ENCODE data around the gene MLPH. TPM values are rescaled to one million over a fixed set of nuclear protein-coding genes. Genes with fewer than 3 reads are reported as not detected.

The MLPH gene
- total and polyA plus RNA-seq, 9 of the 15 experiments (the other 6 are each of a cell fraction or from before 2014, with no cell fraction given): 0.22 TPM; not detected in 8

- TF ChIP-seq JUND (IDR thresholded peaks at IDR 0.05; ENCODE audit: borderline replicate concordance, low read depth, low read length) (peak; percentile 74), JUND (tag; IDR thresholded peaks at IDR 0.05; ENCODE audit: borderline replicate concordance, low read depth, low read length) (no peak; the same call in 2 of the 3 replicates), TCF7 (IDR thresholded peaks at IDR 0.05; ENCODE audit: borderline replicate concordance) (no peak), ZKSCAN8 (CRISPR knock-in tag; IDR thresholded peaks at IDR 0.05) (0 out of 2 replicates have a peak, but pooled peaks have one; percentile 23), STAT5A (IDR thresholded peaks at IDR 0.05; ENCODE audit: borderline replicate concordance, low read length) (no peak), ZNF23 (CRISPR knock-in tag; IDR thresholded peaks at IDR 0.05) (no peak), NR2C2 (CRISPR knock-in tag; IDR thresholded peaks at IDR 0.05) (no peak), NR2C2 (tag; IDR thresholded peaks at IDR 0.05) (peak; percentile 18; the same call in 1 of the 2 replicates), NR1H2 (CRISPR knock-in tag; IDR thresholded peaks at IDR 0.05) (no peak), ZNF24 (IDR thresholded peaks at IDR 0.05) (no peak), POU5F1 (IDR thresholded peaks at IDR 0.05; ENCODE audit: borderline replicate concordance, low read depth, low read length, partially characterized antibody) (no peak), ZNF764 (CRISPR knock-in tag; IDR thresholded peaks at IDR 0.05; ENCODE audit: low read depth) (no peak), USF2 (CRISPR knock-in tag; IDR thresholded peaks at IDR 0.05) (no peak), E4F1 (CRISPR knock-in tag; IDR thresholded peaks at IDR 0.05; ENCODE audit: borderline replicate concordance) (no peak), GABPA (tag; conservative IDR thresholded peaks at IDR 0.05; ENCODE audit: low read depth) (0 out of 2 replicates have a peak, but pooled peaks have one; percentile 39), ZNF57 (CRISPR knock-in tag; IDR thresholded peaks at IDR 0.05) (no peak), CHCHD3 (CRISPR knock-in tag; IDR thresholded peaks at IDR 0.05) (no peak), ATF1 (CRISPR knock-in tag; IDR thresholded peaks at IDR 0.05) (no peak), ATF1 (tag; IDR thresholded peaks at IDR 0.05) (no peak), CBFA2T2 (conservative IDR thresholded peaks at IDR 0.05) (no peak), ATF3 (IDR thresholded peaks at IDR 0.05) (peak; percentile 31; the same call in 1 of the 2 replicates), ATF3 (CRISPR knock-in tag; conservative IDR thresholded peaks at IDR 0.05) (no peak), GTF2B (IDR thresholded peaks at IDR 0.05; ENCODE audit: extremely low read depth, insufficient read length) (no peak), ETV1 (tag; conservative IDR thresholded peaks at IDR 0.05; ENCODE audit: low read depth) (0 out of 2 replicates have a peak, but pooled peaks have one; percentile 16)
Measured at GRCh38 chr2:237500681-237501424, 13.8 kb downstream of the MLPH start (continued).

All from K562 (cell line).